HG03025 (cell line): ENCODE data around the gene AHRR.
"Not testable (repeated sequence)": the region's sequence is repeated elsewhere in the genome, so short reads cannot be mapped to it uniquely, and the experiment has no call there.

ENCODE experiments used
- ATAC-seq: cut with Tn5 transposase; IDR thresholded peaks from one replicate; pipeline ENCODE4 v1.9.1; 2021; ENCODE audit warnings: mild to moderate bottlenecking, moderate library complexity; ENCODE audit not compliant: unreplicated experiment, low FRiP score

The AHRR gene

GRCh38 chr5:305050-305449 is 16.5 kb upstream of the AHRR start:
- no peak for ATAC-seq

DNA sequence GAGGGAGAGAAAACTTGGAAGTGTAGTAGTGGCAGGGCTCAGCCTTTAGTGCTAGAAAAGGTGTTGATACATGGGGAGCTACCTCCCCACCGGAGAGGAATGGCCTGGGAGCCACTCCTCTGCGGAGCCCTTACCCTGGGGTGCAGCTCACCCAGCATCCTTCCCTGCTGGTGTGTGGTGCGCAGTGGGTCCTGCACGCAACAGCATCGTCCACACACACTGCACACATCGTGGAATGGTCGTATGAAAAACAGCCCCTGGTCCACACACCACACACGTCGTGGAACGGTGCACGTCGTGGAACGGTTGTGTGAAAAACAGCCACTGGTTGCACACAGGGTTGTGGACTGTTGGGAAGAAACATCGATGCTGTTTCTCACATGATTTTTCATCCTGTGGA is 16.1 kb upstream of the AHRR start:
- no peak for ATAC-seq

GRCh38 chr5:306011-306805 is 15.3 kb upstream of the AHRR start:
- ATAC-seq: no peak

GRCh38 chr5:307306-307705 is 14.2 kb upstream of the AHRR start:
- no peak for ATAC-seq

- ATAC-seq: no peak
These were observed 13.5 kb upstream of the AHRR start for GRCh38 chr5:307794-308579.

GRCh38 chr5:308672-309271 is 12.7 kb upstream of the AHRR start:
- ATAC-seq: no peak

GRCh38 chr5:309831-310230 is 11.7 kb upstream of the AHRR start:
- ATAC-seq: not testable (repeated sequence)

DNA sequence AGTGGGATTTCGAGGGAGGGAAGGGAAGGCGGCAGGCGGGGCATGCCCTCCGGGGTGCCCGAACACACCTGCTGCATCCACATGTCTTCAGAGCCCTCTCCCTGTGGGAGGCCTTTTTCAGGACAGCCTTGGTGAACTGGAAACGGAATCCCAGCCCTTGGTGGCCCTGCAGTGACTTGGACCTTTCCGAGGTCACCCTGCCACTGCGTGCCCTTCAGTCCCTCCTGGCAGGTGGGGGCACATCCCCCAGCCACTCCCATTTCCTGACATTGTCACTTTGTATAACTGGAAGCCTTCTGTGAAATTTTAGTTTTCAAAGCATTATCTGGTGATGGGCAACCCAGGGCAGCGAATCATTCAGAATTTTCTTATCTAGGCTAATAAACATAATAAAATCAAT is 11.0 kb upstream of the AHRR start:
- ATAC-seq: no peak

DNA sequence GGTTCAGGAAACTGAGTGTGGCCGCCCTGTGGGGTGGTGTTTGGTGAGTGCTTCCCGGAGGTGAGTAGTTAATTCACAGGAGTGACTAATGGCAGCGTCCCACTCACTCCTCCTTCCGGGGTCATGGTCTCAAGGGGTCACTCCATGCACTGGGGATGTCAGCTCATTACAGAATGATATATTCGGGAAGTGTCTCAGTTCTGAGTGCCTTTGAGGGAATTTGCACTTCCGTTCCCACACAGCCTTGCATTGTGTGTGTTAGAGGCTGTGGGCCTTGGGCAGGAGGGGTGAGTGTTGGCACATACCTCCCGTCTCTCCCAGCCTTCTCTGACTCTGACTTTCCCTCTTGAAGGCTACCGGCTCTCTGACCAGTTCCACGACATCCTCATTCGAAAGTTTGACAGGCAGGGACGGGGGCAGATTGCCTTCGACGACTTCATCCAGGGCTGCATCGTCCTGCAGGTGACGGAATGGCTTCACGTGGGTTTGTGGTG is 10.5 kb upstream of the AHRR start:
- ATAC-seq: no peak

GRCh38 chr5:311963-312362 is 9.6 kb upstream of the AHRR start:
- no peak for ATAC-seq

DNA sequence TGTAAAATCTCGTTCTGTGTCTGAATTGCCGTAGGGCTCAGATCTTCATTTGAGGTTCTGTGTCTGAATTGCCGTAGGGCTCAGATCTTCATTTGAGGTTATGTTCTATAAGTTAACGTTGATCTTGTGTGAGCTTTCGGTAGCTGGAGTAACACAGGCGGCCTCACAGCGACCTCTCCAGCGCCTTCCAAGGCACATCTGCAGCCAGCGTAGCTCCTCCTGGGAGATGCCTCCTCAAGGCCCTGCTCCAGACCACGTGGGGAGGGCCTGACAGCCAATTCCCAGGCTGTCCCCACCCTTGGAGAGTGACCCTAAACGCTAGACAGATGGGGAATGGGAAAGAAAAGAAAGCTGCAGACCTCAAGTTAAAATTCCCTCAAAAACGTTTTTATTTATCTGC is 8.7 kb upstream of the AHRR start:
- ATAC-seq: no peak

- ATAC-seq: no peak
These were observed 8.2 kb upstream of the AHRR start for GRCh38 chr5:313265-313664.

DNA sequence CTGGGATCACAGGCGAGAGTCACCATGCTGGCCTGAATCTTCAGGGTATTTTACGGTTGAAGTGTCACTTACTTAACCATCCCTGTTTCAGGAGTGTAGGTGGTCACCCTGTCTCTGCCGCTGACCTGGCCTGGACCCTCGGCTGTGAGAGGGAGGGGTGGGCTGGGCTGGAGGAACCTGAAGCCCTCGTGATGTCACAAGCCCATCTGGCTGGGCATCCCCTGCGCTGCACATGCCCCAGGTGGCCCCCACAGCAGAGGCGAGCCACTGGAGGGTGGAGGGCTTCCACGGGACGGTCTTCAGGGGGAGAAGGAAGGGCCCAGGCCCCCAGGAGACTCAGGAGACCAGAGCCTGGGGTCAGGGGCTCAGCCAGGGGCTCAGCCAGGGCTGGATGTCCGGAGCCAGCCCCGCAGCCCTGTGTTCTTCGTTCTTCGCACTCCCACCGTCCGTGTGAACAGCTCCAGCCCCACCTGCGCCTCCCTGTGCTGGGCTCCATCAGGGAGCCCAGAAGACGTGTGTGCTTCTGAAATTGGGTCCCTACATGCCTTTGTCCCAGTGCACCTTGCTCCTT is 7.6 kb upstream of the AHRR start:
- ATAC-seq: no peak

- ATAC-seq: no peak
These were observed 6.6 kb upstream of the AHRR start for GRCh38 chr5:314676-315487.

GRCh38 chr5:315488-316209 is 5.9 kb upstream of the AHRR start:
- no peak for ATAC-seq

- ATAC-seq: no peak
These were observed 5.1 kb upstream of the AHRR start for GRCh38 chr5:316210-317085.

- ATAC-seq: peak; percentile 47
These were observed 4.3 kb upstream of the AHRR start for GRCh38 chr5:317086-317811.

- no peak for ATAC-seq
These were observed 3.1 kb upstream of the AHRR start for GRCh38 chr5:318341-318897.
